Natural killer cell (primary cell): ENCODE measurements around the gene GALNTL6. TPM values are rescaled to one million over a fixed set of nuclear protein-coding genes. Genes with fewer than 3 reads are reported as not detected.

Experiments
- ATAC-seq, 3 donors: fragments of 150-1000 bp in 2 of 3; fragments of 200-7000 bp in 1 of 3; cut with Tn5 transposase; 1 replicate in 1 of 3; 2 replicates in 2 of 3; pipeline ENCODE4 v1.10.0; 2021; ENCODE audit warnings: mild to moderate bottlenecking in 2 of 3, moderate library complexity in 2 of 3
- DNase-seq, 2 donors: peaks; one replicate each; pipeline versions ENCODE4 v3.0.0 to v3.0.0-alpha.2; 2013 to 2021; ENCODE audit warnings: mixed read lengths in 1 of 2
- H3K27ac ChIP-seq: one replicate; pipeline ENCODE4 v1.5.1; 2013; ENCODE audit warnings: mild to moderate bottlenecking, low read length
- H3K27me3 ChIP-seq: one replicate; pipeline ENCODE4 v1.6.1; 2013; ENCODE audit warnings: low read length; ENCODE audit not compliant: control insufficient read depth, insufficient read depth
- H3K36me3 ChIP-seq: one replicate; pipeline ENCODE4 v1.6.1; 2013; ENCODE audit warnings: low read length; ENCODE audit not compliant: control insufficient read depth, insufficient read depth
- H3K4me1 ChIP-seq: one replicate; pipeline ENCODE4 v1.6.1; 2013; ENCODE audit warnings: low read length; ENCODE audit not compliant: control insufficient read depth, insufficient read depth
- H3K4me3 ChIP-seq: one replicate; pipeline ENCODE4 v1.5.1; 2013; ENCODE audit warnings: low read length
- H3K9me3 ChIP-seq: one replicate; pipeline ENCODE4 v1.6.1; 2013; ENCODE audit warnings: low read length; ENCODE audit not compliant: control insufficient read depth, insufficient read depth
- H3K27ac Mint-ChIP-seq, 2 donors: one replicate each; pipeline ENCODE4 v1.8.0; 2022; ENCODE audit warnings: mild to moderate bottlenecking in 2 of 2, mixed read lengths in 2 of 2, moderate library complexity in 1 of 2
- H3K27me3 Mint-ChIP-seq, 2 donors: one replicate each; pipeline ENCODE4 v1.8.0; 2022; ENCODE audit warnings: low read depth in 2 of 2, mixed read lengths in 2 of 2
- H3K36me3 Mint-ChIP-seq: one replicate; pipeline ENCODE4 v1.8.0; 2022; ENCODE audit warnings: mixed read lengths
- H3K4me1 Mint-ChIP-seq, 2 donors: one replicate each; pipeline ENCODE4 v1.8.0; 2022; ENCODE audit warnings: mixed read lengths in 2 of 2
- H3K4me3 Mint-ChIP-seq: one replicate; pipeline ENCODE4 v1.8.0; 2022; ENCODE audit warnings: mild to moderate bottlenecking, moderate library complexity, mixed read lengths
- H3K9me3 Mint-ChIP-seq, 2 donors: one replicate each; pipeline ENCODE4 v1.8.0; 2022; ENCODE audit warnings: mixed read lengths in 2 of 2
- CTCF ChIP-seq: fragments of 200-600 bp; IDR thresholded peaks from one replicate; pipeline ENCODE4 v1.8.0; 2022; ENCODE audit warnings: antibody characterized with exemption
- WGBS: methylation state at CpG from one replicate; pipeline ENCODE4 v1.1.7; 2013; ENCODE audit warnings: missing lambda C conversion rate; ENCODE audit not compliant: insufficient coverage; 5-methylcytosine and 5-hydroxymethylcytosine counted together
- intact Hi-C: fragments of 100-400 bp; cut with micrococcal nuclease; formaldehyde crosslinking; loops from one replicate; pipeline ENCODE4 v1.14.2; 2022
- total RNA-seq, 4 donors: library from RNA; stranded (reverse); fragments of 120-200 nt in 1 of 4; gene quantifications; one replicate each; pipeline versions ENCODE4 v1.2.3 to v1.2.4, GENCODE V29; 2013 to 2022

GALNTL6 gene
- total RNA-seq, 3 donors from 2014 or later (not counting 1 experiment from before 2014, with no cell fraction given): not detected

- peaks cover 7% of the 10 kb centered on the region for H3K9me3 ChIP-seq
- Mint-ChIP-seq H3K9me3 (peaks cover 2 to 7% of the 10 kb centered on the region in 2 donors), H3K27me3 (no peaks in the 10 kb centered on the region), H3K36me3 (peaks cover 7% of the 10 kb centered on the region), H3K27ac (no peak overlapping the region), H3K4me3 (no peak overlapping the region), H3K4me1 (no peaks in the 10 kb centered on the region)
- H3K27ac ChIP-seq: no peak overlapping the region
- intact Hi-C loops: no loop called here
- no peaks in the 10 kb centered on the region for H3K27me3 ChIP-seq
- H3K4me3 ChIP-seq: no peak overlapping the region
- no peaks in the 10 kb centered on the region for H3K4me1 ChIP-seq
- ATAC-seq (no peak), DNase-seq (no peak)
- no peak for TF ChIP-seq CTCF
- no peaks in the 10 kb centered on the region for H3K36me3 ChIP-seq
- WGBS: 93% methylated on average over 27 of the region's 27 CpGs
These were observed 564.4 kb downstream of the GALNTL6 start for GRCh38 chr4:172377486-172378140.

DNA sequence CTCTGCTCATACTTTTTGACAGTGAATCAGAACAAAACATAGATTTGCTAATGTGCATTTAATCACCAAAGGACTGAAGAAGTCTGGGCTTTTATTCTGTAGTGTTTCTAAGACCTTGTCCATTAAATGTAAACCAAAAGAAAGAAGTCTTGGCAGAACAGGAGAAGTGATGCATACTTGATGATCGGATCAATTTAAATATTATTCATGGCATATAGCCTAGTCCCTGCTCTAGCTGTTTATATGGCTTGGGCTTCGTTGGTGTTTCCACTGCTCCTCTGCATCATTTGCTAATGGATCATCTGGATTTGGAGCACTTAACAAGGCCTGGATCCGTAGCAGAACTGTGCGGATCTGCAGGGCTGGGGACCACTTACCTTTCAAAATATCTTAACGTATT lies 566.6 kb downstream of the GALNTL6 start:
- intact Hi-C loops: no loop called here
- Histone ChIP-seq H3K36me3 (no peaks in the 10 kb centered on the region), H3K4me1 (no peaks in the 10 kb centered on the region), H3K4me3 (no peak overlapping the region), H3K27ac (no peak overlapping the region), H3K9me3 (peaks cover 7% of the 10 kb centered on the region), H3K27me3 (no peaks in the 10 kb centered on the region)
- Mint-ChIP-seq H3K27me3 (no peaks in the 10 kb centered on the region), H3K9me3 (peaks cover 6 to 8% of the 10 kb centered on the region in 2 donors), H3K36me3 (peaks cover 7% of the 10 kb centered on the region), H3K27ac (no peak overlapping the region), H3K4me1 (no peaks in the 10 kb centered on the region), H3K4me3 (no peak overlapping the region)
- DNase-seq (no peak), ATAC-seq (no peak)
- WGBS: 86% methylated on average over 5 of the region's 5 CpGs
- TF ChIP-seq CTCF: no peak

DNA sequence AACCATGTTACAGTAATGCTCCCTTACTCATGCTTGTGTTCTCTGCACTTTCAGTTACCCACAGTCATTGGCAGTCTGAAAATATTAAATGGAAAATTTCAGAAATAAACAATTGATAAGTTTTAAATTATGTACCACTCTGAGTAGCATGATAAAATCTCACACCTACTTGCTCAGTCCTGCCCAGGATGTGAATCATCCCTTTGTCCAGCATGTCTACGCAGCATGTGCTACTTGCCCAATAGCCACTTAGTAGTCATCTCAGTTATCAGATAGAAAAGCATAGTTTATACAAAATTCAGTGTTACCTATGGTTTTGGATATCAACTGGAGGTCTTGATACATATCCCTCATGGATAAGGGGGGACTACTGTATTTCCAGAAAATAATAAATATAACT lies 577.1 kb downstream of the GALNTL6 start:
- H3K36me3 Mint-ChIP-seq: peaks cover 9% of the 10 kb centered on the region
- Histone ChIP-seq H3K9me3 (no peaks in the 10 kb centered on the region), H3K27ac (no peak overlapping the region), H3K36me3 (no peaks in the 10 kb centered on the region), H3K27me3 (no peaks in the 10 kb centered on the region), H3K4me3 (no peak overlapping the region), H3K4me1 (no peaks in the 10 kb centered on the region)
- no peaks in the 10 kb centered on the region for H3K4me1 Mint-ChIP-seq
- H3K27me3 Mint-ChIP-seq: no peaks in the 10 kb centered on the region
- no peak overlapping the region for H3K27ac Mint-ChIP-seq
- 86% methylated on average over 1 of the region's 1 CpG for WGBS
- intact Hi-C loops: no loop called here
- DNase-seq (no peak), ATAC-seq (no peak)
- peaks cover 9 to 12% of the 10 kb centered on the region in 2 donors for H3K9me3 Mint-ChIP-seq
- H3K4me3 Mint-ChIP-seq: no peak overlapping the region
- no peak for TF ChIP-seq CTCF

DNA sequence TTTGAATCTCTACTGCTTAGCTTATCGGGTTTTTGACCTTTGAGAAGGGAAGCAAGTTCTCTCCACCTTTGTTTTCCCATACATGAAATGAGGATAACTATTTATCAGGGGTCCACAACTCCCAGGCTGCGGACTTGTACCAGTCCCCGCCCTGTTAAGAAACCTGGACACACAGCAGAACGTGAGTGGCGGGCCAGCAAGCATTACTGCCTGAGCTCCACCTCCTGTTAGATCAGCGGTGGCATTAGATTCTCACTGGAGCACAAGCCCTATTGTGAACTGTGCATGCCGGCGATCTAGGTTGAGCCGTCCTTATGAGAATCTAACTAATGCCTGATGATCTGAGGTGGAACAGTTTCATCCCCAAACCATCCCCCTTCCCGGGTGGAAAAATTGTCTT lies 579.5 kb downstream of the GALNTL6 start:
- intact Hi-C loops: no loop called here
- H3K27ac Mint-ChIP-seq: no peak overlapping the region
- 90% methylated on average over 9 of the region's 10 CpGs for WGBS
- peaks cover 3% of the 10 kb centered on the region for H3K36me3 Mint-ChIP-seq
- H3K27me3 Mint-ChIP-seq: no peaks in the 10 kb centered on the region
- no peaks in the 10 kb centered on the region for H3K4me1 Mint-ChIP-seq
- ATAC-seq (no peak), DNase-seq (no peak)
- H3K4me3 Mint-ChIP-seq: no peak overlapping the region
- TF ChIP-seq CTCF: no peak
- H3K4me1 ChIP-seq: no peaks in the 10 kb centered on the region
- H3K27me3 ChIP-seq: no peaks in the 10 kb centered on the region
- H3K9me3 Mint-ChIP-seq: peaks cover 3 to 5% of the 10 kb centered on the region in 2 donors
- H3K4me3 ChIP-seq: no peak overlapping the region
- H3K36me3 ChIP-seq: no peaks in the 10 kb centered on the region
- no peak overlapping the region for H3K27ac ChIP-seq
- H3K9me3 ChIP-seq: no peaks in the 10 kb centered on the region
